HepG2 (cell line): ENCODE measurements around the gene TET2.

Source experiments
- ATF4 ChIP-seq, 2 experiments: fragments of 450-650 bp in 1 of 2; sonication (generic) in 1 of 2; formaldehyde crosslinking; IDR thresholded peaks; 2 replicates each; pipeline versions ENCODE4 v1.5.0 to v1.8.0; 2020 to 2022; ENCODE audit warnings: mild to moderate bottlenecking in 1 of 2, missing genetic modification reagents in 1 of 2
- FOXJ3 ChIP-seq: sonication (generic); formaldehyde crosslinking; IDR thresholded peaks from 2 replicates; pipeline ENCODE4 v1.4.0; 2020; ENCODE audit warnings: missing genetic modification reagents, mild to moderate bottlenecking, borderline replicate concordance
- FOXM1 ChIP-seq: sonication (generic); formaldehyde crosslinking; IDR thresholded peaks from 2 replicates; pipeline ENCODE4 v1.5.0; 2020; ENCODE audit warnings: missing genetic modification reagents
- GABPA ChIP-seq, 2 experiments: IDR thresholded peaks; 2 replicates each; pipeline ENCODE4 v1.6.1; 2011 to 2016; ENCODE audit warnings: low read depth in 2 of 2, low read length in 1 of 2, missing biosample characterization in 1 of 2, missing genetic modification characterization in 1 of 2
- HNF1B ChIP-seq: sonication (generic); formaldehyde crosslinking; IDR thresholded peaks from 2 replicates; pipeline ENCODE4 v1.5.1; 2020; ENCODE audit warnings: mild to moderate bottlenecking, moderate library complexity, missing genetic modification reagents
- MEIS1 ChIP-seq: sonication (generic); formaldehyde crosslinking; IDR thresholded peaks from 2 replicates; pipeline ENCODE4 v1.9.0; 2021; ENCODE audit warnings: mild to moderate bottlenecking, missing genetic modification reagents, moderate library complexity, borderline replicate concordance
- MIER3 ChIP-seq: IDR thresholded peaks from 2 replicates; pipeline ENCODE4 v1.6.1; 2016; ENCODE audit warnings: missing compliant biosample characterization, borderline replicate concordance
- TBP ChIP-seq: sonication (generic); formaldehyde crosslinking; IDR thresholded peaks from 2 replicates; pipeline ENCODE4 v1.5.0; 2020; ENCODE audit warnings: missing genetic modification reagents
- ZNF318 ChIP-seq: sonication (generic); formaldehyde crosslinking; IDR thresholded peaks from 2 replicates; pipeline ENCODE4 v1.4.0; 2020; ENCODE audit warnings: mild to moderate bottlenecking, missing genetic modification reagents
- ZNF609 ChIP-seq: sonication (generic); formaldehyde crosslinking; IDR thresholded peaks from 2 replicates; pipeline ENCODE4 v1.4.0; 2020; ENCODE audit warnings: mild to moderate bottlenecking, missing genetic modification reagents, borderline replicate concordance
- ZSCAN20 ChIP-seq: sonication (generic); formaldehyde crosslinking; IDR thresholded peaks from 2 replicates; pipeline ENCODE4 v1.4.0; 2020; ENCODE audit warnings: missing genetic modification reagents, mild to moderate bottlenecking, borderline replicate concordance

- TF ChIP-seq MEIS1 (no peak), ZNF609 (CRISPR knock-in tag) (no peak), ZNF318 (no peak), FOXJ3 (CRISPR knock-in tag) (no peak), ZSCAN20 (CRISPR knock-in tag) (no peak), HNF1B (CRISPR knock-in tag) (no peak), FOXM1 (no peak), GABPA (IDR thresholded peaks at IDR 0.05; ENCODE audit: low read depth, low read length) (no peak), GABPA (CRISPR knock-in tag; IDR thresholded peaks at IDR 0.05; ENCODE audit: low read depth) (no peak), TBP (no peak), MIER3 (CRISPR knock-in tag) (no peak), ATF4 (CRISPR knock-in tag; IDR thresholded peaks at IDR 0.05) (no peak)
These were observed 7.9 kb downstream of the TET2 start for GRCh38 chr4:105154576-105154975.
